Measurements from ENCODE around the gene EXOC3.

EXOC3 gene

DNA sequence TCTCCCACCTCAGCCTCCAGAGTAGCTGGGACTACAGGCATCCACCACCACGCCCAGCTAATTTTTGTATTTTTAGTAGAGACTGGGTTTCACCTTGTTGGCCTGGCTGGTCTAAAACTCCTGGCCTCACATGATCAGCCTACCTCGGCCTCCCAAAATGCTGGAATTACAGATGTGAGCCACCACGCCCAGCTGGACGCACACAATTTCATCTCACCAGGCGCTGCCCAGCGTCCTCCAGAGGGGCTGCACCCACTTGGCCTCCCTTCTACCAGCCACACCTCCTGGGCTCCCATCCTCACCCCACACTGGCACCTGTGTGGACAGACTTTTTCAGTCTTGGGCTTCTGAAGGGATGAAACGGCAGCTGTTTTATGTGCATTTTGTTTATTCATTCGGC is 3.8 kb upstream of the EXOC3 start:
- H3K9ac ChIP-seq (ENCODE audit: low read depth in 1 of 2, low read length in 2 of 2), result no peak overlapping the region
- H3K4me3 ChIP-seq (ENCODE audit: low read length in 2 of 2), result no peak overlapping the region
- no peak overlapping the region for H3K27ac ChIP-seq (ENCODE audit: low read depth in 2 of 2, low read length in 2 of 2)
- H3K9me3 ChIP-seq (ENCODE audit: control insufficient read depth in 2 of 2, low read length in 2 of 2), result no peaks in the 10 kb centered on the region
- peaks cover 0 to 3% of the 10 kb centered on the region in 2 donors for H3K27me3 ChIP-seq (ENCODE audit: control insufficient read depth in 2 of 2, insufficient read depth in 2 of 2, low read length in 2 of 2)
- H3K4me1 ChIP-seq (ENCODE audit: control insufficient read depth in 2 of 2, insufficient read depth in 2 of 2, low read length in 2 of 2), result peaks cover 8 to 16% of the 10 kb centered on the region in 2 donors
- no peaks in the 10 kb centered on the region for H3K36me3 ChIP-seq (ENCODE audit: control insufficient read depth in 2 of 2, insufficient read depth in 2 of 2, low read length in 2 of 2)

DNA sequence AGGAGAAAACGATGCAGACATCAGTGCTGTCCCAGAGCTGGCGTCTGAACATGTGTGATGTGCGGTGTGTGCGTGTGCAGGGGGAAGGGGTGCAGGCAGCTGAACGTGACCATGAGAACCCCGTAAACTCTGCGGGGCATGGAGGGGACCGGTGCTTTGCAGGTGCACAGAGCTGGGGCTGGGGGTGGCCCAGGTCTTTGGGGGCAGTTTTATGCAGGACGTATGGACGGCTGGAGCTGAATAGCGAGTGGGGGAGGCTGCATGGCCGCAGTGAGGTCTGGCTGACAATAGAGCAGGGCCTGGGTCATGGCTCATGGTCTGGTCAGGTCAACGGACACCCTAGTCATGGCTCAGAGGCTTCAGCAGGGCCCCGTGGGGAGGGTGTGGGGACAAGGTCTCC is 3.3 kb upstream of the EXOC3 start:
- Histone ChIP-seq H3K9me3 (ENCODE audit: control insufficient read depth in 2 of 2, low read length in 2 of 2) (no peaks in the 10 kb centered on the region), H3K4me1 (ENCODE audit: control insufficient read depth in 2 of 2, insufficient read depth in 2 of 2, low read length in 2 of 2) (peaks cover 9 to 16% of the 10 kb centered on the region in 2 donors), H3K27me3 (ENCODE audit: control insufficient read depth in 2 of 2, insufficient read depth in 2 of 2, low read length in 2 of 2) (peaks cover 0 to 3% of the 10 kb centered on the region in 2 donors), H3K27ac (ENCODE audit: low read depth in 2 of 2, low read length in 2 of 2) (no peak overlapping the region), H3K4me3 (ENCODE audit: low read length in 2 of 2) (no peak overlapping the region), H3K36me3 (ENCODE audit: control insufficient read depth in 2 of 2, insufficient read depth in 2 of 2, low read length in 2 of 2) (no peaks in the 10 kb centered on the region), H3K9ac (ENCODE audit: low read depth in 1 of 2, low read length in 2 of 2) (no peak overlapping the region)

DNA sequence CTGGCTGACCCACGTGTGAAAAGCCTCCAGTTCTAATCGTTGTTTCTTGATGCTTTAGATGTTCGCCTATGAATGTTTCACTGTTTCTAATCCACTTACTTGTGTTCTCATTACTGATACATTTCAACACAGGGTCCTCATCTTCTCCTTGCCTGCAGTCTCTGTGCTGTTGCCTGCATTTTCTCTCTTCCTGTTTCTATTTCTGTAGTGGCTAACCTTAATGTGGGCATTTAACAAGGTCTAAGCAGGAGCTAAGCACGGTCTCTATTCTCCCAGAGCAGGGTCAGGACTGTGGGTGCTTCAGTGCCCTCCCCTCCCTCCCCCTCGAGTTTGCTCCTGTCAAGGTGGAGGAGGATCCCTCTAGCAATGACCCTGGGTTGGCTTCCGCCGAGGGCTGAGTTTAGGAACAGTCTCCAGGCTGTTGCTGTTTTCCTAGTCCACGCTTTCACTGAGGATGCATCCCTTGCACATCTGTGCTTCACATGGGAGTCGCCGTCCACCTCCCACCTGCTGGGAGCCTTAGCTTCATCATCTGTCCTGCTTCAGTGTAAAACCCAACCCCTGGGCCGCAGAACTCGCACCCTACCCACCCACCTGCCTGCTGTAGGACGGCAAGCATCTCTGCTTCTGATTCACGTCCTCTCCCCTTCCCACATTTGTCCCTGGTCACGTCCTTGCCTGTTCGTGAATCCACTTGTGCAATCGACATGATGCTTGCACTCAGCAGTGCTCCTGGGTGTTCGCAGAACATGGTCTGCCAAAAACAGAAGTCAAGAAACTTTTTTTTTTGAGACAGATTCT is 2.4 kb upstream of the EXOC3 start:
- H3K27me3 ChIP-seq (ENCODE audit: control insufficient read depth in 2 of 2, insufficient read depth in 2 of 2, low read length in 2 of 2), result peaks cover 0 to 3% of the 10 kb centered on the region in 2 donors
- H3K4me1 ChIP-seq (ENCODE audit: control insufficient read depth in 2 of 2, insufficient read depth in 2 of 2, low read length in 2 of 2), result peaks cover 9 to 16% of the 10 kb centered on the region in 2 donors
- no peak overlapping the region for H3K9ac ChIP-seq (ENCODE audit: low read depth in 1 of 2, low read length in 2 of 2)
- no peak overlapping the region for H3K4me3 ChIP-seq (ENCODE audit: low read length in 2 of 2)
- H3K9me3 ChIP-seq (ENCODE audit: control insufficient read depth in 2 of 2, low read length in 2 of 2), result no peaks in the 10 kb centered on the region
- no peak overlapping the region for H3K27ac ChIP-seq (ENCODE audit: low read depth in 2 of 2, low read length in 2 of 2)
- no peaks in the 10 kb centered on the region for H3K36me3 ChIP-seq (ENCODE audit: control insufficient read depth in 2 of 2, insufficient read depth in 2 of 2, low read length in 2 of 2)

DNA sequence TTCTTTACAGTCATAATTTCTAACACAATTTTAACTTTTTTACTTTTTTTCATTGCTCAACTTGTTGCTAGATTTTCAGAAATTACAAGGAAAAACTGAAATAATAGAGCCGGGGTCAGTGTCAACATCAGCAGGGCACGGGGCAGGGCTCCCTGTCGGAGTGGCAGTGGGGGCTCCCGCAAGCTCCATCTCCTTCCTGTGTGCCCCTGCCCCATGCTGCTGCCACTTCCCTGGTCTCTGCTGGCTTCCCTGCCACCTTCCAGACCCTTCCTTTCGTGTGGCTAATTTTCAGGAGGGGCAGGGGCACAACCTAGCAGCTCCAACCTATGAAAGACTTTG is 1.0 kb upstream of the EXOC3 start:
- no peaks in the 10 kb centered on the region for H3K9me3 ChIP-seq (ENCODE audit: control insufficient read depth in 2 of 2, low read length in 2 of 2)
- H3K4me3 ChIP-seq (ENCODE audit: low read length in 2 of 2), result peak overlapping the region; percentile 98 to 99
- peaks cover 6% of the 10 kb centered on the region in 2 donors for H3K36me3 ChIP-seq (ENCODE audit: control insufficient read depth in 2 of 2, insufficient read depth in 2 of 2, low read length in 2 of 2)
- H3K4me1 ChIP-seq (ENCODE audit: control insufficient read depth in 2 of 2, insufficient read depth in 2 of 2, low read length in 2 of 2), result peaks cover 9 to 16% of the 10 kb centered on the region in 2 donors
- no peak overlapping the region for H3K9ac ChIP-seq (ENCODE audit: low read depth in 1 of 2, low read length in 2 of 2)
- H3K27ac ChIP-seq (ENCODE audit: low read depth in 2 of 2, low read length in 2 of 2), result no peak overlapping the region
- no peaks in the 10 kb centered on the region for H3K27me3 ChIP-seq (ENCODE audit: control insufficient read depth in 2 of 2, insufficient read depth in 2 of 2, low read length in 2 of 2)

DNA sequence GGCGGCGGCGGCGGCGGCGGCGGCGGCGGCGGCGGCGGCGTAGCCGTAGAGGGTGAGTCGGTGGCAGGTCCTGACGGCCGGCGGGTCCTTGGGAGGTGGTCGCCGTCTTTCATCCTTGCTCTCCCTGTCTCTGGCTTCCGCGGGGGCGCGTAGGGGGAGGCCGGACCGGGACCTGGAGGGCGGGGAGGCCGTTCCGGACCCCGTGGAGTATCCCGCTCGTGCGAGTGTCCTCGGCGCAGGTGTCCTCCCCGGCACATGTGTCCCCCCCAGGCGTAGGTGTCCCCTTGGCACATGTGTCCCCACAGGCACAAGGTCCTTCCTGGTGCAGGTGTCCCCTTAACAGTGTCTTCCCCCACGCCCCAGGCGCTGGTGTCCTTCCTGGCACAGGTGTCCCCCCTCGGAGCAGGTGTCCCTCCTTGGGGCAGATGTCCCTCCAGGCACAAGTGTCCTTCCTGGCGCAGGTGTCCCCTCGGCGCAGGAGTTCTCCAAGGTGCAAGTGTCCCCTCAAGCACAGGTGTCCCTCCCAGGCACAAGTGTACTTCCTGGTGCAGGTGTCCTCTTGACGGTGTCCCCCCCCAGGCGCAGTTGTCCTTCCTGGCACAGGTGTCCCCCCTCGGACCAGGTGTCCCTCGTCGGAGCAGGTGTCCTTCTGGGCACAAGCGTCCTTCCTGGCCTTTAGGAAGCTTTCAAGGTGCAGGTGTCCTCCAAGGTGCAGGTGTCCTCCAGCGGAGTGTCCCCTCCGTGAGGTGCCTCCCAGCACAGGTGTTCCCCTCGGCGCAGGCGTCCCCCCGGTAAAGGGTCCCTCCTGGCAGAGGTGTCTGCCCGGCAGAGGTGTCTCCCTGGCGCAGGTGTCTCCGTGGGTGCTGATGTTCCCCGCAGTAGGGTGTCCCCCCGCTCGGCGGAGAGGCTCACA is 519 bp downstream of the EXOC3 start:
- Histone ChIP-seq H3K27me3 (ENCODE audit: control insufficient read depth in 2 of 2, insufficient read depth in 2 of 2, low read length in 2 of 2) (no peaks in the 10 kb centered on the region), H3K4me1 (ENCODE audit: control insufficient read depth in 2 of 2, insufficient read depth in 2 of 2, low read length in 2 of 2) (peaks cover 9 to 16% of the 10 kb centered on the region in 2 donors), H3K9ac (ENCODE audit: low read depth in 1 of 2, low read length in 2 of 2) (peak overlapping the region; percentile 87 to 91), H3K9me3 (ENCODE audit: control insufficient read depth in 2 of 2, low read length in 2 of 2) (no peaks in the 10 kb centered on the region), H3K36me3 (ENCODE audit: control insufficient read depth in 2 of 2, insufficient read depth in 2 of 2, low read length in 2 of 2) (peaks cover 21% of the 10 kb centered on the region in 2 donors), H3K4me3 (ENCODE audit: low read length in 2 of 2) (peak overlapping the region; percentile 98 to 99), H3K27ac (ENCODE audit: low read depth in 2 of 2, low read length in 2 of 2) (peak overlapping the region; percentile 28 to 79)

DNA sequence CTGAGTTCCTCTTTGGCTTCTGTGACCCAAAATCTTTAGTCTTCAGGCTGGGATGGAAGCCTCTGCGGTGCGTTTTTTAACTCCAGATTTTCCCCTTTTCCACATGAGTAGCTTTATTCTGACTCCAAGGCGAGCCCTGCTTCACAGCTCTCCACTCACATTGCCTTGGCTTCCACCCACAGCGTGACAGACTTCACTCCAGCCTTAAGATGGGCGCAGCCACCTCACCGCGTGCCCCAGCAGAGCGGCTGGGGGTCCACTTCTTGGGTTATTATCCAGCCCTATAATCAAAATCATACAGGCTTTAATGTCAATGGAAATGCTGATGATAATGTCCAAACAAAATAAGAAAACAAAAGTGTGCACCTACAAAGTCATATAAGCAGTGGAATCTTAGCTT is 1.2 kb downstream of the EXOC3 start:
- Histone ChIP-seq H3K36me3 (ENCODE audit: control insufficient read depth in 2 of 2, insufficient read depth in 2 of 2, low read length in 2 of 2) (peaks cover 25 to 28% of the 10 kb centered on the region in 2 donors), H3K4me3 (ENCODE audit: low read length in 2 of 2) (peak overlapping the region; percentile 98 to 99), H3K27ac (ENCODE audit: low read depth in 2 of 2, low read length in 2 of 2) (no peak overlapping the region), H3K4me1 (ENCODE audit: control insufficient read depth in 2 of 2, insufficient read depth in 2 of 2, low read length in 2 of 2) (peaks cover 9 to 16% of the 10 kb centered on the region in 2 donors), H3K27me3 (ENCODE audit: control insufficient read depth in 2 of 2, insufficient read depth in 2 of 2, low read length in 2 of 2) (no peaks in the 10 kb centered on the region), H3K9me3 (ENCODE audit: control insufficient read depth in 2 of 2, low read length in 2 of 2) (no peaks in the 10 kb centered on the region), H3K9ac (ENCODE audit: low read depth in 1 of 2, low read length in 2 of 2) (peak overlapping the region in 1 of 2 donors; percentile 91)

DNA sequence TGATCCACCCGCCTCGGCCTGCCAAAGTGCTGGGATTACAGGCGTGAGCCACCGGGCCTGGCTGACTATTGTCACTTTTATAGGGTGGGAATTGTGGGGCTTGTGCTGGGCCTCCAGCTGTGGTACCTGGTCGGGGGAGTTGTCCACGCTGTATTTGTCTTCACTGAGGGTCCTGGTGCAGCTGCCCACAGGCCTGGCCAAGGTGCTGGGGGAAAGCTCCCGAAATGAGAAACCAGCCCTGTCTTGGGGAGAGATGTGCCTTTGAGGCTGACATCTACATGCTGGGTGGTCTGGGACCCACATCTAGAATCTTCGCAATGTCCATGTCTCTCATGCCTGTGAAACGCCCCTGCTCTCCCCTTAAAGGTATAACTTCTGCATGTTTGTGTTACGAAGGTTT is 2.6 kb downstream of the EXOC3 start:
- no peak overlapping the region for H3K27ac ChIP-seq (ENCODE audit: low read depth in 2 of 2, low read length in 2 of 2)
- peaks cover 29 to 37% of the 10 kb centered on the region in 2 donors for H3K36me3 ChIP-seq (ENCODE audit: control insufficient read depth in 2 of 2, insufficient read depth in 2 of 2, low read length in 2 of 2)
- H3K9me3 ChIP-seq (ENCODE audit: control insufficient read depth in 2 of 2, low read length in 2 of 2), result no peaks in the 10 kb centered on the region
- H3K4me1 ChIP-seq (ENCODE audit: control insufficient read depth in 2 of 2, insufficient read depth in 2 of 2, low read length in 2 of 2), result peaks cover 9 to 16% of the 10 kb centered on the region in 2 donors
- no peaks in the 10 kb centered on the region for H3K27me3 ChIP-seq (ENCODE audit: control insufficient read depth in 2 of 2, insufficient read depth in 2 of 2, low read length in 2 of 2)
- H3K9ac ChIP-seq (ENCODE audit: low read depth in 1 of 2, low read length in 2 of 2), result no peak overlapping the region
- H3K4me3 ChIP-seq (ENCODE audit: low read length in 2 of 2), result no peak overlapping the region

DNA sequence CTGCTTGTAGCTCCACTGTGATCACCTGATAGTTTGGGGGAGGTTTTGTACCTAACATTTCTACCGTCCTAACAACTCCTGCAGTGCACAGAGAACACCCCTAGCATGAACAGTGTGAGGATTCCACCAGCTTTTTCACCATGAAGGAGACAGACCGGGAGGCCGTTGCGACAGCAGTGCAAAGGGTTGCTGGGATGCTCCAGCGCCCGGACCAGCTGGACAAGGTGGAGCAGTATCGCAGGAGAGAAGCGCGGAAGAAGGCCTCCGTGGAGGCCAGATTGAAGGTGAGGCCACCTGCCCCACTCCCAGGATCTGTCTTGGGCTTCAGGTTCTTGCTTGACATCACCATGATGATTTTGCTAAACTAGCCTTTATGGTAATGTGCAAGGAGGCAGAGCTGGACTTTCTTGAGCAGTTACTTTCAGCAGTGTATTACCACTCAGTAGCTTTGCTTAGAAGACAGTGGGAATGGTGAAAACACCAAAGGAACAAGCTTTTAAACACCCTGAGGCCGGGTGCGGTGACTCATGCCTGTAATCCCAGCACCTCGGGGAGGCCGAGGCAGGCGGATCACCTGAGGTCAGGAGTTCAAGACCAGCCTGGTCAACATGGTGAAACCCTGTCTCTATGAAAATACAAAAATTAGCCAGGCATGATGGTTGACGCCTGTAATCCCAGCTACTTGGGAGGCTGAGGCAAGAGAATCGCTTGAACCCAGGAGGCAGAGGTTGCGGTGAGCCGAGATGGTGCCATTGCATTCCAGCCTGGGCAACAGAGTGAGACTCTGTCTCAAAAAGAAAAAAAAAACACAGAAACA is 3.3 kb downstream of the EXOC3 start:
- H3K9ac ChIP-seq (ENCODE audit: low read depth in 1 of 2, low read length in 2 of 2), result no peak overlapping the region
- no peaks in the 10 kb centered on the region for H3K27me3 ChIP-seq (ENCODE audit: control insufficient read depth in 2 of 2, insufficient read depth in 2 of 2, low read length in 2 of 2)
- no peak overlapping the region for H3K4me3 ChIP-seq (ENCODE audit: low read length in 2 of 2)

DNA sequence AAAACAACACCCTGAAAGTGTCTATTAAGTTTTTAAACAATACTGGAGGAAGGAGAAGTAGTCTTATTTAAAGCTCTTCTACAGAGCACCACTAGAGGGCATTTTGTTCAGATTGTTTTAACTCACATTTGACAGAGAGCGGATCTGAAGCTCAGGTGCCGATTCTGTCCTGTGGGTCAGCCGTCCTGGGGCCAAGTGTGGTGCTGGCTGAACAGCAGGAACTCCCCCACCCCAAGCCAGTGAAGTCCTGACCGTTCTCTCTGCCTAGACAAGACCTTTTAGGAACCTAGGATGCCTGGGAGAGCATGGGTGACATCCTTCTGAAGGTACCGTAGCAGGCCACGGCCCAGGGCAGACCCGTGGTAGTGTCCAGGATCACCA is 3.9 kb downstream of the EXOC3 start:
- Histone ChIP-seq H3K27me3 (ENCODE audit: control insufficient read depth in 2 of 2, insufficient read depth in 2 of 2, low read length in 2 of 2) (no peaks in the 10 kb centered on the region), H3K9ac (ENCODE audit: low read depth in 1 of 2, low read length in 2 of 2) (no peak overlapping the region), H3K4me3 (ENCODE audit: low read length in 2 of 2) (no peak overlapping the region), H3K36me3 (ENCODE audit: control insufficient read depth in 2 of 2, insufficient read depth in 2 of 2, low read length in 2 of 2) (peaks cover 38 to 45% of the 10 kb centered on the region in 2 donors), H3K27ac (ENCODE audit: low read depth in 2 of 2, low read length in 2 of 2) (no peak overlapping the region), H3K9me3 (ENCODE audit: control insufficient read depth in 2 of 2, low read length in 2 of 2) (no peaks in the 10 kb centered on the region), H3K4me1 (ENCODE audit: control insufficient read depth in 2 of 2, insufficient read depth in 2 of 2, low read length in 2 of 2) (peaks cover 9 to 16% of the 10 kb centered on the region in 2 donors)

More for the DNA sequence above, 3.3 kb downstream of the EXOC3 start:
- Histone ChIP-seq H3K4me1 (ENCODE audit: control insufficient read depth in 2 of 2, insufficient read depth in 2 of 2, low read length in 2 of 2) (peaks cover 9 to 16% of the 10 kb centered on the region in 2 donors), H3K9me3 (ENCODE audit: control insufficient read depth in 2 of 2, low read length in 2 of 2) (no peaks in the 10 kb centered on the region), H3K36me3 (ENCODE audit: control insufficient read depth in 2 of 2, insufficient read depth in 2 of 2, low read length in 2 of 2) (peaks cover 33 to 41% of the 10 kb centered on the region in 2 donors), H3K27ac (ENCODE audit: low read depth in 2 of 2, low read length in 2 of 2) (no peak overlapping the region)
